GM18517 (cell line): ENCODE data around the gene F2R.
"Not testable (repeated sequence)": the region's sequence is repeated elsewhere in the genome, so short reads cannot be mapped to it uniquely, and the experiment has no call there.

Experiments
- ATAC-seq: cut with Tn5 transposase; IDR thresholded peaks from one replicate; pipeline ENCODE4 v1.9.1; 2021; ENCODE audit warnings: mild to moderate bottlenecking, moderate library complexity; ENCODE audit not compliant: unreplicated experiment

F2R gene

DNA sequence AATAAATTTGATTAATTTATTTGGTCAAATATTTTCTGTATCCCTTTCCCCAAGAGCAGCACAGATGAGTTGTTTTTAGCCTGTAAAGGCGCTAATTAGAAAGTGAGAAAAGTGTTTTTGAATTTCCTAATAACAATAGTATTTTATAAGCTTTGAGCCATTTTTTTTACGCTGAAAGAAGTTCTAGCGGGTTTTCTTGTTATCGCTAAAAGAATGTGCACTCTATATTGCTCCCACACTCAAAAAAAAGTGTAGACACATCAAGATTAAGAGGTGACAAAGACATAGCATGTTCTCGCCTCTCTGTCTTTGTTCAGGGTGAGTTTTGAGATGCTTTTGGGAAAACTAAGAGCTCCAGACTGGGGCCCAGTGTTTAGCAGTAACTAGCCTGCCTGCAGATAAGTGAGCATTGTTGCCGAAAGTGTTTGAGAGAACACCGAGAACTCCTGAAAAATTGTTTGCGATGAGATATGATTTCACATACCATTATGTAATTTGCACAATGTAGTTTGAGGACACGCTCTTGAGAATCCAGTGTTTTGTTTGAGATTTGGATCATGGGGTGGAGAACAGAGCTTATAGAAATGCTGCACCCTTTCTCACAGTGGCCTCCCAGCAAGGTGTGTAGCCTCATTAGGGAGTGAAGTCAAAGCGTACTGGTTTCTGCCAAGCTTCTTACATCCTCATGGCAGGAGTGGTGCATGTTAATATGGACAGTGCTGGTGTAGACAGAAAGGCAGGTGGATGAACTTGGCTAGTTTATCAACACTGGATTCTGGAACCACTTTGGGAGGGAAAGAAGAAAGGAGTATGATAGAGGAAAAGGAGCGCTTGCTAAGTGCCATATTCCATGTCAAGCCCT is 1.5 kb downstream of the F2R start:
- no peak for ATAC-seq

DNA sequence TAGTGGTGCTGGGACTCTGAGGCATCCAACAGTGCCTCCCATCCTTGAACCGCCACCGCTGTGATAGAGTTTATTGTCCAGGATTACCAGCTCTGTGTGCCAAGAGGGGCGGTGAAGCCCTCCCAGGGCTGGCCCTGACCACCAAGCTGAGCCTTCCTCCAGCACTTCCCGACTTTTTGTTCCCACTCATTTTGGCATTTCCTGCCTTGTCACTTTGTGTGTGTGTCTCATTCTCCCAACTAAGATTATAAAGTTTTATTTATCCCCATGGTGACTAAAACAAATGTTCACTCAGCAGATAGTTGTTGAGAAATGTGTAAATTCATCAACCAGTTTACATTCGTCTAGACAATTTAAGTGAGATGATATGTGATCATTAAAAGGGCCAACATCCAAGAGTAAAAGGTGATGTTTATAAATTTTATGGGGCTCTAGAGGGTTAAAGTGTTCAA is 2.5 kb downstream of the F2R start:
- no peak for ATAC-seq

DNA sequence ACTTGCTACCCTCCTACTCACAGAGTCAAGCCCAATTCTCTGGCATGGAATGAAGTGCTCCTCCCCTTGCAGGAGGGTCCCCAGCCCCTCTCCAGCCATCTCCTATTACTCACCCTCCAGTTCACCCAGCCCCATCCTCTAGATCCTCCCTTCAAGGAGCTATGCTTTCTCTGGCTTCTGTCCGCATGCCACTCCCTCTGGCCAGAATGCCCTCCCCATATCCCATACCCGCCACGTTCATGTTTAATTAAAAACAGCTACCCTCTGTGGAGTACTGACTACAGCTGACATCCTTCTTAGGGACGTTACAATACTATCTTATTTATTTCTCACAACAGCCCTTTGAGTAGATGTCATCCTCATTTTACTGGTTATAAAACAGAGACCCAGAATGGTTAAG is 3.0 kb downstream of the F2R start:
- ATAC-seq, result no peak

- peak; percentile 90 for ATAC-seq
Measured at GRCh38 chr5:76720988-76721569, 5.2 kb downstream of the F2R start.

DNA sequence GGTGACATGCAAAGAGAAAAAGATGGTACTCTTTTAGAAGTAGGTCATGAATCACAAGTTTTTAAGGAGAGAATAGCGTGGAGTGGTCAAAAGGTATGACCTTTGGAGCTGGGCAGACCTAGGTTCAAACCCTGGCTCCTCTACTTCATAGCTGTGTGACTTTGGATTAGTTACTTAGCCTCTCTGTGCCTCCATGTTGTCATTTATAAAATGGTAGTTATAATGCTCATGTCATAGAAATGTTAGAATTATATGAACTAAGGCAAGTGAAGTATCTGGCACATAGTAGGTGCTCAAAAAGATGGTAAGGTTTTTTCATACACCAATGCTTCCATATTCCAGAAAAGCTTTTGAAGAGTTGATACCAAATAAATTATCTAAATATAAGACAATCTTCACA is 7.3 kb downstream of the F2R start:
- no peak for ATAC-seq

- no peak for ATAC-seq
Measured at GRCh38 chr5:76723906-76724305, 8.0 kb downstream of the F2R start.

DNA sequence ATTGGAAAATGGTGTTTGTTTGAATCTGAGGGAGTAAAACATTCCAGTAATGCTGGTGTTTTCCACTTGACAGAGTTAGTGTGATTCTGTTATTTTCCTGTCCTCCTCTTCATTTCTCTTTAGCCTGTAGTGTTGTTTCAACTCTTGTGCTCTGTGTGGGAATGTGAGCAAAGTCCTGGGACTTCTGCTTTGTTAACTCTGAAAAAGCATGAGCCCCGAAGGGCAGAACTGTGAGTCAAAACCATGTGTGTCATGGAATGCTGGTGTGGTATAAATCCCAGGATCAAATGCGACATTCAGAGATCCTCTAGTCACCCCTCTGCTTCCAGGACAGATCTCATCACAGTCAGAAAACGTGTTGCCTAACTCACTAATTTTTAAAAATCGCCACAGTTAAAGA is 8.9 kb downstream of the F2R start:
- ATAC-seq, result no peak

DNA sequence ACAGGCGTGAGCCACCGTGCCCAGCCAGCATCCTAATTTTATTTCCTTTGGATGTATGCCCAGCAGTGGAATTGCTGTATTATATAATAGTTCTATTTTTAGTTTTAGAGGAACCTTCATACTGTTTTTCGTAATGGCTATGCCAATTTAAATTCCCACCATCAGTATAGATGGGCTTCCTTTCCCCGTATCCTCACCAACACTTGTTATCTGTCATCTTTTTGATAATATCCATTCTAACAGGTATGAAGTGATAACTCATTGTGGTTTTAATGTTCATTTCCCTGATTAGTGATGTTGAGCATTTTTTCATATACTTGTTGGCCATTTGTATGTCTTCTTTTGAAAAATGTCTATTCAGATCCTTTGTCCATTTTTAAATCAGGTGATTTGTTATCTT is 13.0 kb downstream of the F2R start:
- no peak for ATAC-seq

GRCh38 chr5:76729373-76730290 is 13.7 kb downstream of the F2R start:
- no peak for ATAC-seq

- no peak for ATAC-seq
Measured at GRCh38 chr5:76732405-76733048, 16.6 kb downstream of the F2R start.

- peak; percentile 82 for ATAC-seq
Measured at GRCh38 chr5:76733049-76733417, 17.1 kb downstream of the F2R start.

DNA sequence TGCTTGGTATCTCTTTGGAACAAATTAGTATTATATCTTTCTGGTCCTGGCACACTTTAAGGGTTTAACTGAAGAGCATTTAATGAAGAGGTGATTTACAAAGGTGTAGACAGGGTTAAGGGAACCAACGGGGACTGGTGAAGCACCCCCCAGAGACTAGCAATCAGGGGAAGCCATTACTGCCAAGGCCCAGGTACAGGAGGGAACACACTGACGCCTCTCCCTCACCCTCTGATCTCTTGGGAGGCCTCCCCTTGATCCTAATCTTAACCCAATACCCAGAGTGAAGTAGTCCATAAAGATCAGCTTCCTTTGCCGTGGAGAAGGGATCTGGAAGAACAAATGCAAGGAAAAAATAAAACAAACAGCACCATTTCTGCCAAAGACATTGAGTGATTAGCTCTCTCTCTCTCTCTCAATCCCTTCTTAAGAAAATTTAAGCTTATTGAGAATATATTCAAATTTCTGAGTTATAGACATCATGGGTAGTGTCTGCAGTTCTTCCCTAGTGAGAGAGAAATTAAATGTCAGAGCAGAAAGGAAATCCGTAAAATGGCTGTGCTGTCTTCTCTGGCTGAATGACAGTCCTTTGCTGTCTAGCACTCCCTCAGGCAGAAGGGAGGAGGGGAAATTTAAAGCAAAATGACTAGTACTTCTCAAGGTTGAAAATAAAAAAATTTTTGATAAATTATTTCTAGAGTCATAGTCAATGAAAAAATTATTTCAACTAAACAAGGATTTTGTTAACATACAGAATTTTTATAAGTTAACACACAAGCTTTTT is 20.0 kb downstream of the F2R start:
- ATAC-seq, result no peak

GRCh38 chr5:76736679-76737556 is 21.0 kb downstream of the F2R start:
- ATAC-seq, result peak; percentile 22

- no peak for ATAC-seq
Measured at GRCh38 chr5:76737846-76738245, 21.9 kb downstream of the F2R start.

GRCh38 chr5:76741506-76741905 is 25.6 kb downstream of the F2R start:
- ATAC-seq, result not testable (repeated sequence)

DNA sequence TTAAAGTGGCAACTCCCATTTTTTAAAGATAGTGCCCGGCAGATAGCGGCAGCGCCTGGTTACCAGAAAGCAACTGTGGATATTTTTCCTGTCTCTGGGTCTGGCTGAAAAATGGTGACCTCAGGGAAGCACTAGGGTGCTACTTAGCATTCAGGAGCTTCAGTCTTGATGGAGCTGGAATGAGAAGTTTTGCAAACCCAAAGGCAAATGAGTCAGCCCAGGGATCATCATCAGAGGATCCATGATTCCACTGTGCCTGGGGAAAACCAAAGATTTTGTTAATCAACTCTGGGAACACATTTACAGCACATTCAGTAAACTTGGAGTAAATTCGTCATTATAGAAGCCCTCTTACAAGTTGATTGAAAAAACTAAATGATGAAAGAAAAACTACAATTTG is 26.7 kb downstream of the F2R start:
- no peak for ATAC-seq

GRCh38 chr5:76744632-76745031 is 28.7 kb downstream of the F2R start:
- no peak for ATAC-seq

DNA sequence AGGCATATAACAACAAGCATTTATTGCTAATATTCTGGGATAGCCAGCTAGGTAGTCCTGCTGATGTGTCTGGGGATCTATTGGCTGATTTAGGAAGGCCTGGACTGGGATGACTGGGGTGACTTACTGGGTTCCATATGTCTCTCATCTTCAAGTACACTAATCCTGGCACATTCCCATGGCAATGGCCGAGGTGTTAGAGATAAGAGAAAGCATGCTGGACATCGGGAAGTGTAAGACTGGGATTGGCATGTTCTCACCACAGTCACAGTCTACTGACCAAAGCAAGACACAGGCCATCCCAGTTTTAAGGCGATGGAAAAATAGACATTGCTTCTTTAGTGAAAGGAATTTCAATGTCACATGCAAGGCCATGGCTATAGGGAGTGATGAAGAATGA is 29.7 kb downstream of the F2R start:
- no peak for ATAC-seq

GRCh38 chr5:76746677-76747076 is 30.8 kb downstream of the F2R start:
- ATAC-seq, result no peak
